ENCODE measurements around the gene ONECUT2. TPM values are rescaled to one million over a fixed set of nuclear protein-coding genes. Genes with fewer than 3 reads are reported as not detected.

Gene ONECUT2
- total RNA-seq, 1 donor from 2014 or later, result 0.03 TPM

- Histone ChIP-seq H3K27me3 (ENCODE audit: low read depth) (peaks cover 94% of the 10 kb centered on the region), H3K9me3 (no peaks in the 10 kb centered on the region), H3K4me3 (no peak overlapping the region), H3K27ac (no peak overlapping the region), H3K36me3 (no peaks in the 10 kb centered on the region), H3K4me1 (peaks cover 24% of the 10 kb centered on the region)
- DNase-seq (no peak), ATAC-seq (no peak)
- intact Hi-C loops (cut with DNase I), result no loop called here
- TF ChIP-seq, protein P1, sequence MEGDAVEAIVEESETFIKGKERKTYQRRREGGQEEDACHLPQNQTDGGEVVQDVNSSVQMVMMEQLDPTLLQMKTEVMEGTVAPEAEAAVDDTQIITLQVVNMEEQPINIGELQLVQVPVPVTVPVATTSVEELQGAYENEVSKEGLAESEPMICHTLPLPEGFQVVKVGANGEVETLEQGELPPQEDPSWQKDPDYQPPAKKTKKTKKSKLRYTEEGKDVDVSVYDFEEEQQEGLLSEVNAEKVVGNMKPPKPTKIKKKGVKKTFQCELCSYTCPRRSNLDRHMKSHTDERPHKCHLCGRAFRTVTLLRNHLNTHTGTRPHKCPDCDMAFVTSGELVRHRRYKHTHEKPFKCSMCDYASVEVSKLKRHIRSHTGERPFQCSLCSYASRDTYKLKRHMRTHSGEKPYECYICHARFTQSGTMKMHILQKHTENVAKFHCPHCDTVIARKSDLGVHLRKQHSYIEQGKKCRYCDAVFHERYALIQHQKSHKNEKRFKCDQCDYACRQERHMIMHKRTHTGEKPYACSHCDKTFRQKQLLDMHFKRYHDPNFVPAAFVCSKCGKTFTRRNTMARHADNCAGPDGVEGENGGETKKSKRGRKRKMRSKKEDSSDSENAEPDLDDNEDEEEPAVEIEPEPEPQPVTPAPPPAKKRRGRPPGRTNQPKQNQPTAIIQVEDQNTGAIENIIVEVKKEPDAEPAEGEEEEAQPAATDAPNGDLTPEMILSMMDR (IDR thresholded peaks at IDR 0.05), result no peak
Observed at GRCh38 chr18:57433482-57433881, 1.7 kb upstream of the ONECUT2 start.

- peaks cover 94% of the 10 kb centered on the region for H3K27me3 ChIP-seq (ENCODE audit: low read depth)
- no peak overlapping the region for H3K27ac ChIP-seq
- no peak for ATAC-seq
- TF ChIP-seq, protein P1 (IDR thresholded peaks at IDR 0.05), result no peak
- DNase-seq, result no peak
- no peaks in the 10 kb centered on the region for H3K36me3 ChIP-seq
- H3K9me3 ChIP-seq, result no peaks in the 10 kb centered on the region
- H3K4me3 ChIP-seq, result no peak overlapping the region
- H3K4me1 ChIP-seq, result peaks cover 23% of the 10 kb centered on the region
- intact Hi-C loops (cut with DNase I), result no loop called here
Observed at GRCh38 chr18:57433934-57434535, 1.1 kb upstream of the ONECUT2 start.

GRCh38 chr18:57435846-57436190, 644 bp downstream of the ONECUT2 start:
- Histone ChIP-seq H3K9me3 (no peaks in the 10 kb centered on the region), H3K4me1 (peaks cover 38% of the 10 kb centered on the region), H3K27ac (no peak overlapping the region), H3K27me3 (ENCODE audit: low read depth) (peaks cover 94% of the 10 kb centered on the region), H3K36me3 (no peaks in the 10 kb centered on the region), H3K4me3 (no peak overlapping the region)
- ATAC-seq (no peak), DNase-seq (no peak)
- TF ChIP-seq, protein P1 (IDR thresholded peaks at IDR 0.05), result no peak
- intact Hi-C loops (cut with DNase I), result no loop called here

GRCh38 chr18:57436191-57436964, 1.2 kb downstream of the ONECUT2 start:
- no peak overlapping the region for H3K4me3 ChIP-seq
- H3K9me3 ChIP-seq, result no peaks in the 10 kb centered on the region
- intact Hi-C loops (cut with DNase I), result no loop called here
- H3K27me3 ChIP-seq (ENCODE audit: low read depth), result peaks cover 94% of the 10 kb centered on the region
- peaks cover 43% of the 10 kb centered on the region for H3K4me1 ChIP-seq
- TF ChIP-seq, protein P1 (IDR thresholded peaks at IDR 0.05), result no peak
- H3K36me3 ChIP-seq, result no peaks in the 10 kb centered on the region
- ATAC-seq, result no peak
- no peak overlapping the region for H3K27ac ChIP-seq
- DNase-seq, result no peak

- Histone ChIP-seq H3K27me3 (ENCODE audit: low read depth) (peaks cover 94% of the 10 kb centered on the region), H3K27ac (no peak overlapping the region), H3K36me3 (no peaks in the 10 kb centered on the region), H3K9me3 (no peaks in the 10 kb centered on the region), H3K4me1 (peaks cover 45% of the 10 kb centered on the region), H3K4me3 (no peak overlapping the region)
- intact Hi-C loops (cut with DNase I), result no loop called here
- no peak for ATAC-seq
- TF ChIP-seq, protein P1 (IDR thresholded peaks at IDR 0.05), result no peak
- no peak for DNase-seq
Observed at GRCh38 chr18:57436965-57437333, 1.8 kb downstream of the ONECUT2 start.

All from lower lobe of right lung (tissue), 2 donors.